GM21526 (cell line): ENCODE data around the gene NR1I2.

Experiments
- ATAC-seq: cut with Tn5 transposase; IDR thresholded peaks from one replicate; pipeline ENCODE4 v1.9.1; 2021; ENCODE audit warnings: moderate library complexity; ENCODE audit not compliant: unreplicated experiment, low FRiP score

Gene NR1I2

GRCh38 chr3:119817583-119818363, 35.9 kb downstream of the NR1I2 start:
- ATAC-seq, result no peak

- ATAC-seq, result no peak
Observed at GRCh38 chr3:119818937-119819336, 37.0 kb downstream of the NR1I2 start.

- no peak for ATAC-seq
Observed at GRCh38 chr3:119819806-119820205, 37.9 kb downstream of the NR1I2 start.

- ATAC-seq, result no peak
Observed at GRCh38 chr3:119825820-119826219, 43.9 kb downstream of the NR1I2 start.

GRCh38 chr3:119826711-119827608, 45.1 kb downstream of the NR1I2 start:
- no peak for ATAC-seq

- no peak for ATAC-seq
Observed at GRCh38 chr3:119829420-119829819, 47.5 kb downstream of the NR1I2 start.

- ATAC-seq, result no peak
Observed at GRCh38 chr3:119831022-119831421, 49.1 kb downstream of the NR1I2 start.

GRCh38 chr3:119831941-119832371, 50.1 kb downstream of the NR1I2 start:
- ATAC-seq, result no peak

- ATAC-seq, result peak; percentile 58
Observed at GRCh38 chr3:119834754-119835370, 53.0 kb downstream of the NR1I2 start.

- no peak for ATAC-seq
Observed at GRCh38 chr3:119835556-119835955, 53.7 kb downstream of the NR1I2 start.

- ATAC-seq, result no peak
Observed at GRCh38 chr3:119841808-119842471, 60.0 kb downstream of the NR1I2 start.

GRCh38 chr3:119849126-119849525, 67.2 kb downstream of the NR1I2 start:
- ATAC-seq, result no peak

GRCh38 chr3:119856695-119857094, 74.8 kb downstream of the NR1I2 start:
- ATAC-seq, result no peak

- no peak for ATAC-seq
Observed at GRCh38 chr3:119858957-119859356, 77.1 kb downstream of the NR1I2 start.

GRCh38 chr3:119859728-119860127, 77.8 kb downstream of the NR1I2 start:
- no peak for ATAC-seq

- no peak for ATAC-seq
Observed at GRCh38 chr3:119861681-119862080, 79.8 kb downstream of the NR1I2 start.

- no peak for ATAC-seq
Observed at GRCh38 chr3:119862616-119863015, 80.7 kb downstream of the NR1I2 start.

GRCh38 chr3:119864476-119864875, 82.6 kb downstream of the NR1I2 start:
- ATAC-seq, result no peak
